Fibroblast of skin of right quadriceps (primary cell): ENCODE data around the gene TNNI3K.

Experiments used
- DNase-seq: peaks from one replicate; pipeline ENCODE4 v3.0.0-alpha.2; 2013

Gene TNNI3K

GRCh38 chr1:74314438-74314837 lies 79.3 kb downstream of the TNNI3K start:
- DNase-seq = no peak

- no peak for DNase-seq
These were observed 81.1 kb downstream of the TNNI3K start for GRCh38 chr1:74316302-74316701.

- DNase-seq = no peak
These were observed 82.5 kb downstream of the TNNI3K start for GRCh38 chr1:74317663-74318062.

GRCh38 chr1:74323937-74324473 lies 88.8 kb downstream of the TNNI3K start:
- DNase-seq = no peak

DNA sequence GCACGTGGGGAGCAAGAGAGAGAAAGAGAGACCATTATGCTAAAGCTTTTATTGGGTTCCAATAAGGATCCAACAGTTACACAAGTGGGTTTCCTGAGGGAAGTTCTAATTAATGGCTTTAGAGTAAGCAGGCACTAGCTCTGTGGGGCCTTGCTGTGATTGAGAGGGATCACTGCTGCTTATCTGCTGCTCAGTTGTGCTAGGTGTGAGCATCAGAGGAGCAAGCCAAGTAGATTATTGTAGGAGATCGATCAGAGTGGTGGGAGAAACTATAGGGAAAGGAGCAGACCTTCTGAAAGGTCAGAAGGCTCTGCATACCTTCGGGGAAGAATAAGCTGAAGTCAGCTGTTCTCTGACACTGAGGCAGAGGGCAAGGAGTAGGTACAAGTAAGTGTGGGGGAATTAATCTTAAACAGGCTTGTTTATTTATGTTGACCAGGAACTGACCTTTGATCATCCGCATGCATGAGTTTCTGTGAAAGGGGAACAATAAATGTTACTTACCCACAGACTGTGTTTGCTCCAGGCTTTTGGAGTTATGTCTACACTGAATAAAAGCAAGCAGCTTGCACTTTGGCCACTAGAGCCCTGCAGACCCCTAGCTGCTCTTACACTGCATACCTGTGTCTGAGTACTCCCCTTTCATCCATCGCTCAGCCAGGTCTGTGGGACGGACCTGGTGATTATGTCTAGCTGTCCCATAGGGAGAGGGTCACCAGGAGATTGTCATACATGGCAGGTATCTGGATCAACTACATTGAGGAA lies 89.7 kb downstream of the TNNI3K start:
- no peak for DNase-seq

GRCh38 chr1:74328851-74329250 lies 93.7 kb downstream of the TNNI3K start:
- no peak for DNase-seq

GRCh38 chr1:74333244-74333643 lies 98.1 kb downstream of the TNNI3K start:
- DNase-seq = no peak

- peak; percentile 10 for DNase-seq
These were observed 99.0 kb downstream of the TNNI3K start for GRCh38 chr1:74334147-74334546.

DNA sequence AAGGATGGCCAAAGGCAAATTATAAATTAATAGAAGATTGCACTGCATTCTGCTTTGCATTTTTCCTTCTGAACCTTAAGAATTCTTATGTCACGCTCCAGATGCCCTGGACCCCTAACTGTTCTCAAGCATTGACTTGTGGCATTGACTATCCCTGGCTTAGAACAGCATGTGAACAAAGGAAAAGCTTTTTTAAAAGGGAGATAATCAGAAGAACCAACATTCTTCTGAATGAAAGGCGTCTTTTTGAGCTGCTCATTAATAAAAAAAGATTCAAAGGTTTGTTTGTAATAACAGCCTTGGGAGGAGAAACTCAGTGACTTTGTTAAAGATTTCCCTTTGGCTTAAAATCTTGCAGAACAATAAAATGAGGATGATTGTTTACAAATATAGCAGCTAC lies 105.5 kb downstream of the TNNI3K start:
- DNase-seq = no peak

- no peak for DNase-seq
These were observed 106.6 kb downstream of the TNNI3K start for GRCh38 chr1:74341702-74342339.

GRCh38 chr1:74343216-74343615 lies 108.0 kb downstream of the TNNI3K start:
- peak; percentile 5 for DNase-seq

GRCh38 chr1:74344387-74344786 lies 109.2 kb downstream of the TNNI3K start:
- no peak for DNase-seq

DNA sequence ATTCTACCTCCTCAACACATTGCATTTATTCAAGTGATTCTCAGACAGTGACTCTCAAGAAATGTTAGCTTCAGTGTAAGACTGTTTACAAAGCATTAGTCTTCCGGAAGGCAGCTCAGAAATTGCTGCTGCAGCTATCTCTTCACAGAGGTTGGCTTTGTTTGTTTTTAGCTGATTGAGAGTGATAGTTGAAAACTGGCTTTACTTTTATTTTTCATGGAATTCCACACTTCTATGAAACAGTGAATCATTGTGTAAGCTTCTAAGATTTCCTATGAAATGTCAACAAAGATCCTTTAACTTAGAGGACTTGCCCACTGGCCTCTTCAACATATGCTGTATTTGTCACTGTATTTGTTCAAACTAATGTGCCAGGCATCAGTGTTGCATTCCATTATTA lies 121.3 kb downstream of the TNNI3K start:
- DNase-seq = no peak

DNA sequence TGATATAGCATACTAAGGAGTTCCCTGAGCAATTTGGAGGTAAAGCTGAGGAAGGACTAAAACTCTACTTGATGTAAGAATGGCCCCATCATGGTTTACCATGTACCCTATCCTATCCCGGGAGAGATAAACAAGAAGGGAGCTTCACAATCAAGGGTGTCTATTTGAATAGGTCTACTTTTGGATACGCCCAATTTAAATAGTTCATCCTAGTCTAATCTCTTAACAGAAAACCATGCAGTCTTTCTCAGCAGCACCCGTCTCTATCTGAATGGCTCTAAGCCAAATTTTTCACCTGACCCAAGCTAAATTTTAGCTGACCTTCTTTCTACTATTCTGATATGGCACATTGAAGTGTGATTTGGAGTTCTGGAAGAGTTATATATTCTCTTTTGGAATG lies 122.0 kb downstream of the TNNI3K start:
- no peak for DNase-seq

- no peak for DNase-seq
These were observed 122.6 kb downstream of the TNNI3K start for GRCh38 chr1:74357756-74358155.

DNA sequence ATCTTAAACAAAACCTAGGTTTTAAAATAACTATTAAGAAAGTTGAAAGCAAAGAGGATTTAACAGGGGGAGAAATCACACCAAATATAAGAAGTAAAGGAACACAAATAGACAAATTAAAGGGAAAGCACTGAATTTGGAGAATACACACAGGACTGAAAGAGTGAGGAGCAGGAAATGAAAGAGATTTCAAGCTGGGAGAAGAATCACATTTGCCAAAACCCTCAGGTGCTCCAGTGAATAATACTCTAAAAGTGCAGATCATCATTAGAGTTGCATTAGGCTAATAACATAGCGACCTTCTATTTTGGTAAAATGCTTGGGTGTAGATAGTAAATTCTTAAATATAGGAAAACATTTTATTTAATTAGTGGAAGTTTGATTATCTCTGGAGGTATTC lies 127.5 kb downstream of the TNNI3K start:
- DNase-seq = no peak

- DNase-seq = no peak
These were observed 128.0 kb downstream of the TNNI3K start for GRCh38 chr1:74363220-74363619.

DNA sequence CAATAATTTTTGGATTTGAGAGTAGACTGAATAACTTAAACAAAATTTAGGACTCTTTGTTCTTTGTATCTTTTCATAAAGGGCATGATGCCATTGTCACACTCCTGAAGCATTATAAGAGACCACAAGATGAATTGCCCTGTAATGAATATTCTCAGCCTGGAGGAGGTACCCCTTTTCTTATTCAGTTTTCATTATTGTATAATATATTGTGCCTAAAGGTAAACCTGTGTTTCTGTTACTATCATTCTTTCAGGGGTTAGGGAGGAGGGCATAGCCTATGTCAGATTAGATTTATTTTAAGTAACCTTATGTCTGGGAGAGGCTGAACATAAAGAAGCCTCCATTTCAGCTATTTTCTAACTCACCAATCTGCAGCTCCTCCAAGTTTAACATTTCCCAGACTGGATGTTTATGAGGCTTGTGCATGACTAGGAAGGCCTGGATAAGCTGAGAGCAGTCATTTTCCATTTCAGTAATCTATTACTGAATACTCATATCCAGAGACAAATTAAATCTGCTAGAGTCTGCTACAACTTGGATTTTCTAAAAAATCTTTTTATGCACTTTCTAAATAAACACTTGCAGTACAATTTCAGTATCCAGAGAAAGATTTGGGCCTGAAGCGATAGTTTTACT lies 132.1 kb downstream of the TNNI3K start:
- DNase-seq = no peak

DNA sequence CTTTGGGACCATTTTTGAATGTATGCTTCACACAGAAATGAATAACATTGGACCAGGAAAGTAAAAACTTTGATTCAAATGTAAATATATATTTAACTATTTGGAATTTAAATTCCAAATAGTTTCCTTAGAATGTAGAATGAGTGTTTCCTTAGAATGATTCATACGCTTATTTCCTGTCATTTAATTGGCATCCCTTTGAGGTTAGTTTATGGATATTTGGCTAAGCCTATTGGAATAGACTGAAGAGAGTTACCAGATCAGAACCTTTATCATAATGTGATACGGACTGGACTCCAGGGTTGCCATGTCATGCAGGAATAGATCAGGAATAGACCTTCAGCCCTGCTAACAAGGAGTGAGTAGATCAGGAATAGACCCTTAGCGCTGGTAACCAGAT lies 133.1 kb downstream of the TNNI3K start:
- peak; percentile 46 for DNase-seq

DNA sequence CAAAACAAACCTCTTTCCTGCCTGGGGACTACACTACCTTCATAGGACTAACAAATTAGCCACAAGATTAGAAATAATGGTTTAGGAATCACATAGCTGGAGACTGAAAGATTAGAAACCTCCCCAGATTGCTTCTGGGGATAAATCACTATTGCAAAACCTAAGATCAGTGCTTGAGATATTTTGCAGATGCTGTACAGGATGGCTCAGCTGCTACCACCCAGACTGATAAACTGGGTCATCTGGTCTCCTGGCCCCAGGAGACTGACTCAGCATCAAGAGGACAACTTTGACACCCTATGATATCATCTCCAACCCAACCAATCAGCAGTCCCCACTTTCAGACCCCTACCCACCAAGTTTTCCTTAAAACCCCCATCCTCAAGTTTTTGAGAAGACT lies 140.2 kb downstream of the TNNI3K start:
- DNase-seq = no peak

GRCh38 chr1:74380252-74380651 lies 145.1 kb downstream of the TNNI3K start:
- DNase-seq = no peak

- DNase-seq = no peak
These were observed 153.7 kb downstream of the TNNI3K start for GRCh38 chr1:74388855-74389254.

- no peak for DNase-seq
These were observed 157.0 kb downstream of the TNNI3K start for GRCh38 chr1:74392186-74392585.

DNA sequence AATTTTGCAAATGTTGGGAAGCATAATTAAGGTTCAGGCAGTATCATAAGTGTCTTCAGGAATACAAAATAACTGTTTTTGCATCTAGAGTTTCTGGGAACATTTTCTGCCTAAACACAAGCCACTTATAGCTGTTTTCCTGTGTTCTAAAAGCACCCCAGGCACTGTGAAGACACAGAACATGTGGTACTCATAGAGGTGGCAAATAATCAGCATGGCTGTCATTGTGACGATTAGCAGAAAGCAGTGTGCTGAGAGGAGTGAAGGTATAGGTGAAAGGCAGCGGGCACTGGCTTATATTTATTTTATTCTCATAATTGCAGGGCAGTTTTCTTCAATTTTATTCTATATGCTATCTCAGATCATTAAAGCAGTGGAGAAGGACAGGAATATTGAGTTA lies 157.7 kb downstream of the TNNI3K start:
- no peak for DNase-seq
